Measurements from ENCODE around the gene RNASE11. TPM values are rescaled to one million over a fixed set of nuclear protein-coding genes. Genes with fewer than 3 reads are reported as not detected.

The RNASE11 gene
- total and polyA plus RNA-seq, 2 donors (not counting 3 experiments of a cell fraction or from before 2014, with no cell fraction given), result not detected

DNA sequence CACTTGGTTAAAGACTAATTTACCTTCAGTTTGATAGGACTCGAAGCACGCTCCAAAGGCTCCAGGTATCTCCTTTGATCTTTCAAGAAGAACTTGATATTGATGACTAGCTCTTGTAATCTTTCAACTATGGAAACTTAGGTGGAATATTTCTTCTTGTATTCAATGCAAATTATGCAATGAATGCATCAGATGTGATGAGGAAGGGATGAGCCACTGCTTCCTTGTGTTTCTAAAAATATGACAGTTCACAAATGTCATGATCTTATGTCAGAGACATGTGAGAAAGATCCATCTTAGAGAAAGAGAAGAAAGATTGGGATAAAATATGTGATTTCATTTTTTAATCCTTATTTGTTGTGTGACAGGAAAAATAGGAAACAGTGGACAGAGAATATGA, 36.9 kb downstream of the RNASE11 start:
- no peaks in the 10 kb centered on the region for H3K4me1 ChIP-seq (ENCODE audit: control insufficient read depth, extremely low read depth, insufficient read depth, low read length)
- no peak overlapping the region for H3K9ac ChIP-seq (replicated peaks; ENCODE audit: extremely low read depth, insufficient read depth, low read length)
- BruUV-seq (replicated peaks), result no TSS peak
- intact Hi-C loops (cut with micrococcal nuclease), result no loop called here
- ChIA-PET POLR2A (no interaction called here), CTCF (no interaction called here)
- no peak for TF ChIP-seq POLR2AphosphoS5 (IDR thresholded peaks at IDR 0.05; ENCODE audit: insufficient read depth, low read depth, low read length)
- TF ChIP-seq EZH2 (IDR thresholded peaks at IDR 0.05; ENCODE audit: borderline replicate concordance, low read depth, low read length, severe bottlenecking), result no peak
- no peak for TF ChIP-seq JUN (IDR thresholded peaks at IDR 0.05; ENCODE audit: borderline replicate concordance, insufficient read depth, insufficient read length, low read depth)
- TF ChIP-seq, protein P1, sequence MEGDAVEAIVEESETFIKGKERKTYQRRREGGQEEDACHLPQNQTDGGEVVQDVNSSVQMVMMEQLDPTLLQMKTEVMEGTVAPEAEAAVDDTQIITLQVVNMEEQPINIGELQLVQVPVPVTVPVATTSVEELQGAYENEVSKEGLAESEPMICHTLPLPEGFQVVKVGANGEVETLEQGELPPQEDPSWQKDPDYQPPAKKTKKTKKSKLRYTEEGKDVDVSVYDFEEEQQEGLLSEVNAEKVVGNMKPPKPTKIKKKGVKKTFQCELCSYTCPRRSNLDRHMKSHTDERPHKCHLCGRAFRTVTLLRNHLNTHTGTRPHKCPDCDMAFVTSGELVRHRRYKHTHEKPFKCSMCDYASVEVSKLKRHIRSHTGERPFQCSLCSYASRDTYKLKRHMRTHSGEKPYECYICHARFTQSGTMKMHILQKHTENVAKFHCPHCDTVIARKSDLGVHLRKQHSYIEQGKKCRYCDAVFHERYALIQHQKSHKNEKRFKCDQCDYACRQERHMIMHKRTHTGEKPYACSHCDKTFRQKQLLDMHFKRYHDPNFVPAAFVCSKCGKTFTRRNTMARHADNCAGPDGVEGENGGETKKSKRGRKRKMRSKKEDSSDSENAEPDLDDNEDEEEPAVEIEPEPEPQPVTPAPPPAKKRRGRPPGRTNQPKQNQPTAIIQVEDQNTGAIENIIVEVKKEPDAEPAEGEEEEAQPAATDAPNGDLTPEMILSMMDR (IDR thresholded peaks at IDR 0.05; ENCODE audit: extremely low read depth in 1 of 2, insufficient read depth in 1 of 2, low read depth in 1 of 2, low read length in 2 of 2), result no peak
- TF ChIP-seq, protein P2, sequence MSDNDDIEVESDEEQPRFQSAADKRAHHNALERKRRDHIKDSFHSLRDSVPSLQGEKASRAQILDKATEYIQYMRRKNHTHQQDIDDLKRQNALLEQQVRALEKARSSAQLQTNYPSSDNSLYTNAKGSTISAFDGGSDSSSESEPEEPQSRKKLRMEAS (IDR thresholded peaks at IDR 0.05; ENCODE audit: insufficient read depth, insufficient read length), result no peak
- no peak for TF ChIP-seq POLR2A (IDR thresholded peaks at IDR 0.05; ENCODE audit: low read depth, low read length)
- TF ChIP-seq GATA2 (IDR thresholded peaks at IDR 0.05; ENCODE audit: insufficient read depth, insufficient read length, low read depth, low read length), result no peak
- TF ChIP-seq FOS (IDR thresholded peaks at IDR 0.05; ENCODE audit: borderline replicate concordance, insufficient read depth, low read length), result no peak
- no peak for TF ChIP-seq MYC (IDR thresholded peaks at IDR 0.05; ENCODE audit: low read depth, low read length)
- no peak overlapping the region for H3K4me2 ChIP-seq (ENCODE audit: insufficient read depth, low read length)
- no peak overlapping the region for H3K27ac ChIP-seq (ENCODE audit: insufficient read depth, low read depth, low read length)
- no peaks in the 10 kb centered on the region for H3K9me3 ChIP-seq (replicated peaks; ENCODE audit: control insufficient read depth, insufficient read depth, low read length)
- H2AFZ ChIP-seq (ENCODE audit: low read depth, low read length), result no peak overlapping the region
- peaks cover 2 to 4% of the 10 kb centered on the region in 2 experiments for H3K27me3 ChIP-seq (ENCODE audit: control insufficient read depth in 2 of 2, insufficient read depth in 2 of 2, low read length in 2 of 2)
- no peak overlapping the region for H3K4me3 ChIP-seq (replicated peaks in 1 of 3; ENCODE audit: insufficient read depth in 1 of 3, low read depth in 1 of 3, low read length in 3 of 3)
- no peaks in the 10 kb centered on the region for H3K36me3 ChIP-seq (ENCODE audit: control insufficient read depth in 2 of 2, extremely low read depth in 1 of 2, insufficient read depth in 2 of 2, low read length in 2 of 2)
- H3K9me1 ChIP-seq (replicated peaks; ENCODE audit: control insufficient read depth, extremely low read depth, insufficient read depth, low read length), result no peaks in the 10 kb centered on the region
- FAIRE-seq (no peak), DNase-seq (ENCODE audit: low read depth, low spot score) (no peak)
- H4K20me1 ChIP-seq (replicated peaks; ENCODE audit: control insufficient read depth, extremely low read depth, insufficient read depth, low read length), result no peaks in the 10 kb centered on the region
- H3K79me2 ChIP-seq (ENCODE audit: control insufficient read depth, insufficient read depth, low read length), result no peaks in the 10 kb centered on the region
- dilution Hi-C loops (cut with MboI; ENCODE audit: extremely low pct_ligation_motif_present, low sequenced_read_pairs), result no loop called here
